Measurements from ENCODE around the gene C22orf39.

The C22orf39 gene

DNA sequence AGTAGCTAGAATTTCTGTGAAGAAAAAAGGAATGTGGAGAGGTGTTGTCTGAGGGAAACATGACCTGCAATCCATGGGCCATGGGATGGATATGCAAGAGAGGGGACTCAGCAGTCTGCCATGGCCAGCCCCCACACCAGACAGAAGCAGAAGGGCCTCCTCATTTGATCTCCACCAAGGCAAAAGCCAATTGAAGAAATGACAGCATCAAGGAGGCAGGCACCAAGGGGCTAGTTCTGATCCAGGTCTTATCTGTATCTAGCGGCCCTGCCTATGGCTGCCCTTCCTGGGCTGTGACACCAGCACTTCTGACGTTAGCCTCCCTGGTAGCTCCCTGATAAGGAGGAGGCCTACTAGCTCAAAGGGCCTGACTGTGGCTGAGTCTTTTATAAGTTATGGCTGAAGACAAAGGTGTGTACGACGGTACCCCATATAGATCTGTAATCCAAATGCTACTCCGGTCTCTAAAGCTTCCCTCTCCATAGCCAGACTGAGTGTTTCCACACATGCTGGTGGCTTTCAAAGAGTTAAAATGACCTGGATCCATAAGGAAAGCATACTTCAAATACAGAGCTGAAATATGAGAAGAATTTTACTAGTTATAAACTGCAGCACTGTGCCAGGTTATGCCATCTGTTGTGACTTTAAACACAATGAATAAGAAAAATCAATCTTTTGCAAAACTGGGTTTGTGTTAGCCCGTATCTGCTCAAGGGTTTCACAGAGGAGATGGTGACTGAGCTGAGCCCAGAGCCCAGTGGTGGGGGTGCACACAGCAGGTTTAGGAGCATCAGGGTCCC lies 50.4 kb downstream of the C22orf39 start:
- DNase-seq: no peak

- DNase-seq: no peak
Observed at GRCh38 chr22:19396561-19396933, 51.0 kb downstream of the C22orf39 start.

- DNase-seq: no peak
Observed at GRCh38 chr22:19395276-19395675, 52.2 kb downstream of the C22orf39 start.

- no peak for DNase-seq
Observed at GRCh38 chr22:19394274-19395050, 53.0 kb downstream of the C22orf39 start.

- no peak for DNase-seq
Observed at GRCh38 chr22:19393704-19394103, 53.8 kb downstream of the C22orf39 start.
